AG09309 (cell line): Measurements from ENCODE around the gene SAC3D1.
A peak's percentile ranks its signal among the peaks of the same experiment; 100 is the strongest.

ENCODE experiments used
- DNase-seq: peaks from one replicate; pipeline ENCODE4 v3.0.0-alpha.2; 2010; ENCODE audit warnings: low read depth
- H3K4me3 ChIP-seq: 2 replicates; pipeline ENCODE4 v1.5.1; 2011; ENCODE audit warnings: mild to moderate bottlenecking, low read depth, low read length, moderate library complexity; ENCODE audit not compliant: control insufficient read depth
- CTCF ChIP-seq: IDR thresholded peaks from 2 replicates; pipeline ENCODE4 v1.5.1; 2011; ENCODE audit warnings: mild to moderate bottlenecking, low read depth, low read length, inconsistent platforms; ENCODE audit not compliant: insufficient read depth, control insufficient read depth; ENCODE audit errors: missing control alignments

The SAC3D1 gene

GRCh38 chr11:65040847-65041622 is at the start of gene SAC3D1:
SAC3D1 (plus strand) TSS chr11:65041210; CDS start chr11:65041293, 83 bp downstream.
- TF ChIP-seq CTCF, result no peak
- peak within 1 kb of the TSS; percentile 69 for H3K4me3 ChIP-seq
- DNase-seq, result peak; percentile 64

GRCh38 chr11:64994318-64994717 is 46.7 kb upstream of the SAC3D1 start:
- TF ChIP-seq CTCF, result no peak

GRCh38 chr11:64996327-64996709 is 44.7 kb upstream of the SAC3D1 start:
- no peak for DNase-seq
- H3K4me3 ChIP-seq, result peak overlapping the region; percentile 26
- TF ChIP-seq CTCF, result no peak

More at GRCh38 chr11:64994318-64994717, 46.7 kb upstream of the SAC3D1 start:
- DNase-seq, result no peak
- no peak overlapping the region for H3K4me3 ChIP-seq

GRCh38 chr11:64996710-64997380 is 44.2 kb upstream of the SAC3D1 start, which contains the start of gene BATF2:
BATF2 (minus strand) TSS chr11:64996971; CDS start chr11:64996914, 57 bp downstream.
- peak; percentile 28 for DNase-seq

GRCh38 chr11:64998141-64998540 is 42.9 kb upstream of the SAC3D1 start:
- TF ChIP-seq CTCF, result no peak
- no peak overlapping the region for H3K4me3 ChIP-seq
- DNase-seq, result no peak

More at GRCh38 chr11:64996710-64997380, 44.2 kb upstream of the SAC3D1 start, which contains the start of gene BATF2:
- peak within 1 kb of the TSS; percentile 26 for H3K4me3 ChIP-seq
- TF ChIP-seq CTCF, result peak; percentile 54

GRCh38 chr11:64998690-64999431 is 42.1 kb upstream of the SAC3D1 start:
- no peak for DNase-seq
- no peak overlapping the region for H3K4me3 ChIP-seq
- no peak for TF ChIP-seq CTCF
